ENCODE results near the gene WNT10A. TPM values are rescaled to one million over a fixed set of nuclear protein-coding genes. Genes with fewer than 3 reads are reported as not detected.

Gene WNT10A
- polyA plus RNA-seq, 1 of the 3 experiments (the other 2 are of a cell fraction), result 0.02 TPM

- H2AFZ ChIP-seq (ENCODE audit: low read depth), result no peak overlapping the region
- ChIA-PET CTCF (interaction anchor here (0.6 to 16.1 kb wide), 28 partner anchors 8 to 637 kb away, joined by 3 to 249 read pairs (median 3); partner anchors contain the start of genes FEV and WNT10A), POLR2A (no interaction called here)
- no peak overlapping the region for H3K4me2 ChIP-seq
- no peaks in the 10 kb centered on the region for H3K9me3 ChIP-seq
- TF ChIP-seq NRF1 (IDR thresholded peaks at IDR 0.05; ENCODE audit: low read depth, low read length) (no peak), RAD21 (IDR thresholded peaks at IDR 0.05; ENCODE audit: low read length) (no peak), PBX3 (IDR thresholded peaks at IDR 0.05) (peak; percentile 85), FOXJ3 (CRISPR knock-in tag; IDR thresholded peaks at IDR 0.05) (no peak), IRF3 (IDR thresholded peaks at IDR 0.05; ENCODE audit: low read depth, low read length) (no peak), GATA2 (CRISPR knock-in tag; IDR thresholded peaks at IDR 0.05) (no peak), TEAD4 (IDR thresholded peaks at IDR 0.05; ENCODE audit: borderline replicate concordance, insufficient read depth) (no peak), JUND (IDR thresholded peaks at IDR 0.05) (peak; percentile 56; the same call in 1 of the 2 replicates), SMC3 (IDR thresholded peaks at IDR 0.05; ENCODE audit: low read depth, low read length) (no peak), NFIC (IDR thresholded peaks at IDR 0.05; ENCODE audit: borderline replicate concordance) (no peak), MXI1 (IDR thresholded peaks at IDR 0.05; ENCODE audit: low read depth, low read length) (no peak), TCF12 (IDR thresholded peaks at IDR 0.05) (peak; percentile 79), RFX5 (IDR thresholded peaks at IDR 0.05; ENCODE audit: low read length) (no peak), ELF1 (IDR thresholded peaks at IDR 0.05) (no peak), FOXM1 (IDR thresholded peaks at IDR 0.05; ENCODE audit: low read depth) (no peak), RXRA (IDR thresholded peaks at IDR 0.05; ENCODE audit: borderline replicate concordance, low read depth) (no peak), MAX (IDR thresholded peaks at IDR 0.05; ENCODE audit: low read depth) (no peak), FOSL2 (IDR thresholded peaks at IDR 0.05; ENCODE audit: borderline replicate concordance, low read depth) (peak; percentile 68; the same call in 1 of the 2 replicates), CTCF (IDR thresholded peaks at IDR 0.05) (no peak)
- peaks cover 15% of the 10 kb centered on the region for H3K27me3 ChIP-seq (ENCODE audit: insufficient read depth)
- H3K36me3 ChIP-seq (replicated peaks in 1 of 2; ENCODE audit: control insufficient read depth in 1 of 2, insufficient read depth in 2 of 2, low read length in 1 of 2), result no peaks in the 10 kb centered on the region
- no peaks in the 10 kb centered on the region for H3K79me2 ChIP-seq (ENCODE audit: insufficient read depth)
- no peaks in the 10 kb centered on the region for H3F3A ChIP-seq (replicated peaks; ENCODE audit: insufficient read depth)
- no peak for DNase-seq
- no peak overlapping the region for H3K4me3 ChIP-seq (ENCODE audit: low read depth in 2 of 2, low read length in 1 of 2)
- 66% methylated on average over 5 of the region's 5 CpGs for WGBS (ENCODE audit: low lambda C conversion rate)
- no peak overlapping the region for H3K27ac ChIP-seq (ENCODE audit: low read depth in 2 of 2, low read length in 1 of 2)
- H3K9me2 ChIP-seq, result no peaks in the 10 kb centered on the region
- no peak overlapping the region for H3K9ac ChIP-seq
- H4K20me1 ChIP-seq (ENCODE audit: insufficient read depth), result no peaks in the 10 kb centered on the region
- H3K4me1 ChIP-seq (ENCODE audit: control insufficient read depth in 1 of 2, insufficient read depth in 2 of 2, low read depth in 1 of 2, low read length in 1 of 2), result peaks cover 3 to 50% of the 10 kb centered on the region in 2 experiments; a peak in 2 of 4 replicates
Measured at GRCh38 chr2:218853766-218854165, 26.9 kb upstream of the WNT10A start.

Measured in SK-N-SH (cell line).